GM12891 (cell line): ENCODE data around the gene ARMC2.

Experiments used
- PAX5 ChIP-seq: IDR thresholded peaks from 2 replicates; pipeline ENCODE4 v1.6.1; 2011; ENCODE audit warnings: low read length, moderate library complexity, mild to moderate bottlenecking; ENCODE audit not compliant: insufficient read depth, severe bottlenecking
- POLR2A ChIP-seq: IDR thresholded peaks from 2 replicates; pipeline ENCODE4 v1.6.1; 2011; ENCODE audit warnings: low read depth, low read length, control low read depth
- POLR2AphosphoS5 ChIP-seq: IDR thresholded peaks from 2 replicates; pipeline ENCODE4 v1.6.1; 2011; ENCODE audit warnings: low read depth, low read length, control low read depth
- POU2F2 ChIP-seq: IDR thresholded peaks from 2 replicates; pipeline ENCODE4 v1.6.1; 2011; ENCODE audit warnings: low read depth, mild to moderate bottlenecking, control low read depth, low read length, moderate library complexity
- TAF1 ChIP-seq: IDR thresholded peaks from 2 replicates; pipeline ENCODE4 v1.6.1; 2011; ENCODE audit warnings: low read depth, low read length, control low read depth

- no peak for TF ChIP-seq POLR2A
- no peak for TF ChIP-seq POLR2AphosphoS5
- no peak for TF ChIP-seq TAF1
- TF ChIP-seq PAX5, result no peak
- TF ChIP-seq POU2F2, result no peak
These were observed 112.9 kb downstream of the ARMC2 start for GRCh38 chr6:108961077-108961476.
